ENCODE results near the gene NAALADL1. TPM values are rescaled to one million over a fixed set of nuclear protein-coding genes. Genes with fewer than 3 reads are reported as not detected.

NAALADL1 gene
- total RNA-seq, 6 experiments from 2014 or later: 0.83 to 3.5 (median 1.4) TPM

- H3K4me1 ChIP-seq: no peaks in the 10 kb centered on the region
- no peaks in the 10 kb centered on the region for H3K9me3 ChIP-seq
- H3K4me3 ChIP-seq: no peak overlapping the region
- ATAC-seq: no peak
- intact Hi-C loops (cut with DNase I): no loop called here
- no peak for TF ChIP-seq POLR2A (IDR thresholded peaks at IDR 0.05)
- TF ChIP-seq CTCF (IDR thresholded peaks at IDR 0.05): no peak
- no peaks in the 10 kb centered on the region for H3K27me3 ChIP-seq
- no peaks in the 10 kb centered on the region for H3K36me3 ChIP-seq
- WGBS (ENCODE audit: insufficient coverage, low coverage, low lambda C conversion rate, missing lambda C conversion rate): 40% methylated on average over 1 of the region's 4 CpGs
- DNase-seq: no peak
- H3K27ac ChIP-seq: no peak overlapping the region
Observed at GRCh38 chr11:65077451-65077850, 19.1 kb upstream of the NAALADL1 start.

GRCh38 chr11:65072631-65072966 lies 14.2 kb upstream of the NAALADL1 start:
- Histone ChIP-seq H3K27me3 (no peaks in the 10 kb centered on the region), H3K4me1 (no peaks in the 10 kb centered on the region), H3K9me3 (no peaks in the 10 kb centered on the region), H3K27ac (no peak overlapping the region), H3K4me3 (no peak overlapping the region), H3K36me3 (no peaks in the 10 kb centered on the region)
- no CpG with 5 or more reads among the region's 1 CpG for WGBS (ENCODE audit: insufficient coverage, low coverage, low lambda C conversion rate, missing lambda C conversion rate)
- no peak for ATAC-seq
- TF ChIP-seq POLR2A (IDR thresholded peaks at IDR 0.05): no peak
- TF ChIP-seq CTCF (IDR thresholded peaks at IDR 0.05): no peak
- DNase-seq: no peak
- intact Hi-C loops (cut with DNase I): no loop called here

- WGBS (ENCODE audit: insufficient coverage, low coverage, low lambda C conversion rate, missing lambda C conversion rate): 61% methylated on average over 2 of the region's 4 CpGs
- intact Hi-C loops (cut with DNase I): no loop called here
- no peaks in the 10 kb centered on the region for H3K36me3 ChIP-seq
- DNase-seq: no peak
- no peak for ATAC-seq
- no peaks in the 10 kb centered on the region for H3K4me1 ChIP-seq
- no peaks in the 10 kb centered on the region for H3K27me3 ChIP-seq
- no peak overlapping the region for H3K4me3 ChIP-seq
- no peak overlapping the region for H3K27ac ChIP-seq
- H3K9me3 ChIP-seq: no peaks in the 10 kb centered on the region
- TF ChIP-seq POLR2A (IDR thresholded peaks at IDR 0.05) (no peak), CTCF (IDR thresholded peaks at IDR 0.05) (no peak)
Observed at GRCh38 chr11:65071907-65072630, 13.7 kb upstream of the NAALADL1 start.

GRCh38 chr11:65069217-65069616 lies 10.9 kb upstream of the NAALADL1 start:
- intact Hi-C loops (cut with DNase I): no loop called here
- no peak overlapping the region for H3K4me3 ChIP-seq
- H3K36me3 ChIP-seq: no peaks in the 10 kb centered on the region
- H3K4me1 ChIP-seq: no peaks in the 10 kb centered on the region
- H3K27ac ChIP-seq: no peak overlapping the region
- DNase-seq (no peak), ATAC-seq (no peak)
- no peaks in the 10 kb centered on the region for H3K27me3 ChIP-seq
- no peak for TF ChIP-seq POLR2A (IDR thresholded peaks at IDR 0.05)
- TF ChIP-seq CTCF (IDR thresholded peaks at IDR 0.05): no peak
- no peaks in the 10 kb centered on the region for H3K9me3 ChIP-seq
- 28% methylated on average over 8 of the region's 9 CpGs for WGBS (ENCODE audit: insufficient coverage, low coverage, low lambda C conversion rate, missing lambda C conversion rate)
